Ovary (tissue), 9 donors: Measurements from ENCODE around the gene GNAI3. TPM values are rescaled to one million over a fixed set of nuclear protein-coding genes. Genes with fewer than 3 reads are reported as not detected.

Experiments used
- DNase-seq, 5 donors: peaks; one replicate each; pipeline ENCODE4 v3.0.0-alpha.2; 2019 to 2020
- H3K27ac ChIP-seq, 2 donors: fragments of 200-600 bp; one replicate each; pipeline versions ENCODE4 v1.5.1 to v1.8.0; 2019 to 2022
- H3K27me3 ChIP-seq: fragments of 200-600 bp; one replicate; pipeline ENCODE4 v1.8.0; 2022
- H3K36me3 ChIP-seq: fragments of 200-600 bp; sonication (generic); one replicate; pipeline ENCODE4 v1.5.1; 2019
- H3K4me1 ChIP-seq: one replicate; pipeline ENCODE4 v1.8.1; 2013; ENCODE audit warnings: mild to moderate bottlenecking, moderate library complexity; ENCODE audit not compliant: insufficient read depth
- H3K4me3 ChIP-seq: fragments of 200-600 bp; sonication (generic); one replicate; pipeline ENCODE4 v1.5.1; 2017
- H3K9me3 ChIP-seq, 2 donors: fragments of 200-600 bp in 1 of 2; sonication (generic) in 1 of 2; one replicate each; pipeline versions ENCODE4 v1.5.1 to v1.8.1; 2013 to 2019; ENCODE audit warnings: mild to moderate bottlenecking in 1 of 2, moderate library complexity in 1 of 2
- EP300 ChIP-seq: sonication (generic); formaldehyde crosslinking; IDR thresholded peaks from one replicate; pipeline ENCODE4 v1.6.1; 2017; ENCODE audit warnings: antibody characterized with exemption
- POLR2A ChIP-seq: fragments of 450-650 bp; IDR thresholded peaks from one replicate; pipeline ENCODE4 v1.6.1; 2017; ENCODE audit warnings: antibody characterized with exemption, mild to moderate bottlenecking, moderate library complexity
- WGBS, 3 donors: extraction: QIAGEN DNeasy Blood & Tissue Kit in 1 of 3; methylation state at CpG; one replicate each; pipeline versions ENCODE4 v1.1.5 to v1.1.7; 2013 to 2017; 5-methylcytosine and 5-hydroxymethylcytosine counted together
- intact Hi-C, 4 donors: fragments of 100-400 bp; cut with DNase I; formaldehyde crosslinking; loops; one replicate each; pipeline versions ENCODE4 v1.11.0 to v1.15.1; 2022 to 2023
- polyA plus RNA-seq, 2 donors: library from polyadenylated mRNA; stranded (reverse); fragments of 200-250 nt in 1 of 2; fragments of 350-450 nt in 1 of 2; fragmentation: Illumina TruSeq in 1 of 2; extraction: RNeasy Lipid Tissue Mini Kit (QIAGEN cat#74804) in 1 of 2; gene quantifications; one replicate each; pipeline ENCODE4 v1.2.3, GENCODE V29; 2013 to 2014
- total RNA-seq, 7 donors: library from RNA; depleted of rRNA in 2 of 7; stranded (reverse); fragments of >200 nt in 2 of 7; fragmentation: NEBNext Ultra II Directional in 3 of 7; extraction: Animal tissue kit (Norgen Biotek cat#: 25700) in 3 of 7; gene quantifications; one replicate each; pipeline versions ENCODE4 v1.1.0 to v1.2.4, GENCODE V29; 2016 to 2023
- TF ChIP-seq, protein P1 (sequence below), 3 donors: fragments of 450-650 bp in 2 of 3; fragments of 200-600 bp in 1 of 3; IDR thresholded peaks; one replicate each; pipeline versions ENCODE4 v1.5.1 to v1.8.0; 2016 to 2022; ENCODE audit warnings: antibody characterized with exemption in 3 of 3, mild to moderate bottlenecking in 1 of 3
- donor health status: DM: no; HTN: no; CAD: no; lungs with moderate emphysema.
- donor health status: DM: no; HTN: no; CAD: no.
- donor health status: Bipolar disorder and iron deficiency.
- donor health status: DM: yes; HTN: yes; CAD: no.
- donor health status: DM: no; HTN: no; CAD: no.
- donor health status: DM: yes; HTN: yes; CAD: no.

Gene GNAI3
- total and polyA plus RNA-seq, 9 donors: 3.0 to 6.2 (median 4.8) TPM

DNA sequence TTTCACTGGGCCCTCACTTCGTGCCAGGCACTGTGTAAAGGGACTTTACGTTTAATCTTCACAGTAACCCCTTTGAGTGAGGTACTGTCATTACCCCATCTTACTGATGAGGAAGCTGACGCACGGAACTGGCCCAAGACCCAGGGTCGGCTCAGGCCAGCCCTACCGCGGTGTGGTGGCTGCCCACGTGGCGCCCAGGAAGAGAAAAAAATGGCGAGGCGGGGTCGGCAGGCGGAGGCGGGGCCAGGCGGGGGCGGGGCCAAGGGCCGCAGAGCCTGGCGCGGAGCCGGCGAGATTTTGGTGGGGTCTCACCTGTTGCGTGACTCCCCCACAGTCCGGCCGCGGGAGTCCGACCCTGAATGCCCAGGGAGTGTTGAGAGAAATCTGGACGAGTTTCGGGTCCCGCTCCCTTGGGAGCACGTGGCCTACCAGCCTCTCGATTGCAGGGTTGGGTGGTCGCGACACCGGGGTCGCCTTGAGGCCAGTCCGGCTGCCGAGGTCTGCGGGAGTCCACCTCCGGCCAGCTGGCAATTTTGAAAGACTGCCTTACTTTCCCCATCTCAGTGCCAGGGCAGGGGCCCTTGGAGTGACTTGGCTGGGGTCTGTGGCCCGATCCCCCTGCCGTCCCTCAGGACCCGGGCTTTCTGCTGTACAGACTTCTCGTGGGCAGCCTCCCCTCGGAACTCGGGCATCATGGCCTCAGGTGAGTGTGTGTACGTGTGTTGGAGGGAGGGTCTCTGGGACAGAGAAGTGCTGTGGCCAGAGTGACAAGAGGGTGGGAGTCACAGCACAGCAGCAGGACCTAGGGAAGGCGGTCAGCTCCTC lies 71.4 kb downstream of the GNAI3 start, which contains the start of the genes AMPD2 and GNAT2:
AMPD2 (plus strand) TSS at position 262 of the 825 bp plus-strand sequence. CDS start 1,339 bp downstream, outside the sequence.
GNAT2 (minus strand) TSS at position 41 of the 825 bp plus-strand sequence. CDS start 6,746 bp downstream, outside the sequence.
- TF ChIP-seq, protein P1, sequence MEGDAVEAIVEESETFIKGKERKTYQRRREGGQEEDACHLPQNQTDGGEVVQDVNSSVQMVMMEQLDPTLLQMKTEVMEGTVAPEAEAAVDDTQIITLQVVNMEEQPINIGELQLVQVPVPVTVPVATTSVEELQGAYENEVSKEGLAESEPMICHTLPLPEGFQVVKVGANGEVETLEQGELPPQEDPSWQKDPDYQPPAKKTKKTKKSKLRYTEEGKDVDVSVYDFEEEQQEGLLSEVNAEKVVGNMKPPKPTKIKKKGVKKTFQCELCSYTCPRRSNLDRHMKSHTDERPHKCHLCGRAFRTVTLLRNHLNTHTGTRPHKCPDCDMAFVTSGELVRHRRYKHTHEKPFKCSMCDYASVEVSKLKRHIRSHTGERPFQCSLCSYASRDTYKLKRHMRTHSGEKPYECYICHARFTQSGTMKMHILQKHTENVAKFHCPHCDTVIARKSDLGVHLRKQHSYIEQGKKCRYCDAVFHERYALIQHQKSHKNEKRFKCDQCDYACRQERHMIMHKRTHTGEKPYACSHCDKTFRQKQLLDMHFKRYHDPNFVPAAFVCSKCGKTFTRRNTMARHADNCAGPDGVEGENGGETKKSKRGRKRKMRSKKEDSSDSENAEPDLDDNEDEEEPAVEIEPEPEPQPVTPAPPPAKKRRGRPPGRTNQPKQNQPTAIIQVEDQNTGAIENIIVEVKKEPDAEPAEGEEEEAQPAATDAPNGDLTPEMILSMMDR (IDR thresholded peaks at IDR 0.05): no peak
- peak; percentile 9 for TF ChIP-seq POLR2A
- Histone ChIP-seq H3K27ac (peak within 1 kb of the TSS; percentile 48 to 84), H3K9me3 (no peaks in the 10 kb centered on the region), H3K4me1 (peaks cover 8% of the 10 kb centered on the region), H3K27me3 (no peaks in the 10 kb centered on the region), H3K4me3 (peak within 1 kb of the TSS; percentile 59), H3K36me3 (no peaks in the 10 kb centered on the region)
- 0 to 1% (median 1%) methylated on average over 32 to 47 of the region's 47 CpGs for WGBS, 3 donors
- intact Hi-C loops: no loop called here
- DNase-seq: peak; percentile 75 to 87 (median 85)

DNA sequence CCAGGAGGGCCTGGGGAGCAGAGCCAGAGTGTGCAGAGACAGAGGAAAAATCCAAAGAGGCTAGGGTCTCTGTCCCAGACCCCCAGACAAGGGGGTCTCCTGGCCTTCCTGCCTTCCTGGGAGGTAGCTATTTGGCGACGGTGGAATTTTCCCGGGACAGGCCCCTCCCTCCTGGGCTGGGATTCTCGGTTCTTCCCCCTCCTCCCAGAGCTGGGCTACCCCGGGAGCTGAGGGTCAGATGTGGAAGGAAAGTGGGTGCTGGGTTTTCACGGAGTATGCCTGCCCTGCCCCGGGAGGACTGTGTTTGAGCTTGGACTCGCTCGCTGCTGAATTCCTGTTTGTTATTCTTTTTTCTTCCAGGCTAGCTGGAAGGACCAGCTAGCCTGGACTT lies 72.0 kb downstream of the GNAI3 start:
- Histone ChIP-seq H3K27ac (peak overlapping the region; percentile 48 to 84), H3K4me3 (peak overlapping the region; percentile 59), H3K4me1 (peaks cover 8% of the 10 kb centered on the region), H3K9me3 (no peaks in the 10 kb centered on the region), H3K36me3 (no peaks in the 10 kb centered on the region), H3K27me3 (no peaks in the 10 kb centered on the region)
- TF ChIP-seq, protein P1 (IDR thresholded peaks at IDR 0.05): no peak
- TF ChIP-seq POLR2A (no peak), EP300 (no peak)
- intact Hi-C loops: no loop called here
- 0% methylated on average over 9 of the region's 9 CpGs for WGBS, 3 donors
- DNase-seq: peak in 4 of 5 donors; percentile 57 to 70 (median 66)

DNA sequence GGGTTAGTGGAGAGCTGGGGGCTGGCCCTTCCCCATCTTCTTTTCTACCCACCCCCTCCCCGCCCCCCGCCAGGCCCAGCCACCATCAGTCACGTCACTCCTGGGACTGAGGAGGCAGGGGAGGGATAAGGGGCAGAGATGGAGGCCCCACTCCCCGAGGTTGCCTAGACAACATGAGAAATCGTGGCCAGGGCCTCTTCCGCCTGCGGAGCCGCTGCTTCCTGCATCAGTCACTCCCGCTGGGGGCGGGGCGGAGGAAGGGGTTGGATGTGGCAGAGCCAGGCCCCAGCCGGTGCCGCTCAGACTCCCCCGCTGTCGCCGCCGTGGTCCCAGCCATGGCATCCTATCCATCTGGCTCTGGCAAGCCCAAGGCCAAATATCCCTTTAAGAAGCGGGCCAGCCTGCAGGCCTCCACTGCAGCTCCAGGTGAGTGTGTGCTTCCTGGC lies 72.4 kb downstream of the GNAI3 start:
- Histone ChIP-seq H3K27me3 (no peaks in the 10 kb centered on the region), H3K27ac (peak overlapping the region; percentile 48 to 84), H3K36me3 (no peaks in the 10 kb centered on the region), H3K4me3 (peak overlapping the region; percentile 59), H3K9me3 (no peaks in the 10 kb centered on the region), H3K4me1 (peaks cover 8% of the 10 kb centered on the region)
- no peak for TF ChIP-seq POLR2A
- TF ChIP-seq EP300: no peak
- TF ChIP-seq, protein P1 (IDR thresholded peaks at IDR 0.05): no peak
- intact Hi-C loops: no loop called here
- peak; percentile 89 to 94 (median 93) for DNase-seq
- 0 to 1% (median 0%) methylated on average over 17 to 18 of the region's 18 CpGs for WGBS, 3 donors

DNA sequence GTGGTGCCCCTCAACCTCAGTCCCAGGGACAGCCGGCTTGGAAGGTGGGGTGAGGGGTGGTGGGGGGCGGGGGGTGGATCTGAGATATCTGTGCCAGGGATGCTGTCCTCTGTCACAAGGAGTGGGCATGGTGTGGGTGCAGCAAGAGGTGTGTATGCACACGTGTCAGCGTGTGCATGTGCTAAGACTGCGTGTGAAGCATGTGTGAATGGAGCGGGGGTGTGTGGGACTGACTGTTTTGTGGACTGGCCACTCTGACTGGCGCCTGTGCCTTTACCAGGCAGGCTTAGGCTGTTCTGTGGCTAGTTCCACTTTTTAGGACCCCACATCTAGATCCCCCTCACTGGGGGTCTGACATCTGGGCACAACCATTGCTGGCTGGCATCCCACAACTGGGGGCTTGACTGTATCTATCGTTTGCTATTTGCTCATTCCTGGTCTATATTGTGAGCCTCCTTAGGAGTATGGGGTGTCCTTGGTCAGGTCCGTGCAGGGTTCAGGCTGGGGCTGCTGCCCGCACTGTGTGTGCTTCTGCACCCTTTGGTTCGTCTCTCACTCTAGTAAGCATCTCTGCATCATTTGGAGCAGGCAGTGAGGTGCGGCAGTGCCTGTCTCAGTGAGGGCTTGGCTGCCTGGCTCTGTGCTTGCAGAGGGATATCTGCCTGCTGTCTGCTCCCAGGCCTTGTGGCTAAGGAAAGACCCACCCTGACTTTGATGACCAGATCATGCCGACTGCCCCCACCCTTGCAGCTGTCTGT lies 73.1 kb downstream of the GNAI3 start:
- 36 to 37% (median 37%) methylated on average over 13 of the region's 13 CpGs for WGBS, 3 donors
- peak overlapping the region in 1 of 2 donors; percentile 48 for H3K27ac ChIP-seq
- DNase-seq: peak in 2 of 5 donors; percentile 21 to 36
- peaks cover 8% of the 10 kb centered on the region for H3K4me1 ChIP-seq
- TF ChIP-seq POLR2A (no peak), EP300 (no peak)
- TF ChIP-seq, protein P1 (IDR thresholded peaks at IDR 0.05): no peak
- H3K27me3 ChIP-seq: no peaks in the 10 kb centered on the region
- intact Hi-C loops: no loop called here
- no peaks in the 10 kb centered on the region for H3K36me3 ChIP-seq
- peak overlapping the region; percentile 59 for H3K4me3 ChIP-seq
- no peaks in the 10 kb centered on the region for H3K9me3 ChIP-seq
